MCF 10A (cell line): Measurements from ENCODE around the gene NACA. TPM values are rescaled to one million over a fixed set of nuclear protein-coding genes. Genes with fewer than 3 reads are reported as not detected.

Experiments used
- BruUV-seq: library from RNA; stranded (reverse); fragments of 400-500 nt; replicated peaks from 2 replicates; lab custom pipeline; 2021; lab: Mats Ljungman, UMichigan
- CTCF ChIA-PET: fragments of 300-600 bp; sonication (Branson Sonifier 250); formaldehyde crosslinking; extraction: SDS; loops from one replicate; lab custom pipeline; 2021; ENCODE audit warnings: antibody characterized with exemption, inconsistent platforms; lab: Yijun Ruan, JAX
- POLR2A ChIA-PET: fragments of 300-600, 350-650 bp; sonication (Branson Sonifier 250); formaldehyde crosslinking; extraction: SDS; loops from one replicate; lab custom pipeline; 2020; ENCODE audit warnings: antibody characterized with exemption, inconsistent platforms; lab: Yijun Ruan, JAX
- DNase-seq: peaks from one replicate; pipeline ENCODE4 v3.0.0-alpha.2; 2018; ENCODE audit not compliant: unreplicated experiment
- H3K27ac Mint-ChIP-seq: one replicate; pipeline ENCODE4 v1.8.0; 2022; ENCODE audit warnings: mild to moderate bottlenecking, low read depth, mixed read lengths; ENCODE audit not compliant: unreplicated experiment
- H3K27me3 Mint-ChIP-seq: one replicate; pipeline ENCODE4 v1.8.0; 2022; ENCODE audit warnings: mixed read lengths; ENCODE audit not compliant: insufficient read depth, unreplicated experiment
- H3K36me3 Mint-ChIP-seq: one replicate; pipeline ENCODE4 v1.8.0; 2022; ENCODE audit warnings: mild to moderate bottlenecking, moderate library complexity, mixed read lengths; ENCODE audit not compliant: insufficient read depth, unreplicated experiment
- H3K4me1 Mint-ChIP-seq: one replicate; pipeline ENCODE4 v1.8.0; 2022; ENCODE audit warnings: mixed read lengths; ENCODE audit not compliant: insufficient read depth, unreplicated experiment
- H3K4me3 Mint-ChIP-seq: one replicate; pipeline ENCODE4 v1.8.0; 2022; ENCODE audit warnings: mild to moderate bottlenecking, moderate library complexity, mixed read lengths; ENCODE audit not compliant: unreplicated experiment
- H3K9me3 Mint-ChIP-seq: one replicate; pipeline ENCODE4 v1.8.0; 2022; ENCODE audit warnings: mixed read lengths; ENCODE audit not compliant: unreplicated experiment
- intact Hi-C: fragments of 100-400 bp; cut with micrococcal nuclease; formaldehyde crosslinking; loops from 2 replicates; pipeline ENCODE4 v1.14.1; 2022
- total RNA-seq: library from RNA; stranded (reverse); gene quantifications from 2 replicates; pipeline ENCODE4 v1.2.3, GENCODE V29; 2022
- TF ChIP-seq, protein P1 (sequence below): fragments of 200-600 bp; IDR thresholded peaks from one replicate; pipeline ENCODE4 v1.8.0; 2022; ENCODE audit warnings: antibody characterized with exemption, mild to moderate bottlenecking; ENCODE audit not compliant: unreplicated experiment

NACA gene
- total RNA-seq, 1 experiment from 2014 or later, result 1,274 TPM

DNA sequence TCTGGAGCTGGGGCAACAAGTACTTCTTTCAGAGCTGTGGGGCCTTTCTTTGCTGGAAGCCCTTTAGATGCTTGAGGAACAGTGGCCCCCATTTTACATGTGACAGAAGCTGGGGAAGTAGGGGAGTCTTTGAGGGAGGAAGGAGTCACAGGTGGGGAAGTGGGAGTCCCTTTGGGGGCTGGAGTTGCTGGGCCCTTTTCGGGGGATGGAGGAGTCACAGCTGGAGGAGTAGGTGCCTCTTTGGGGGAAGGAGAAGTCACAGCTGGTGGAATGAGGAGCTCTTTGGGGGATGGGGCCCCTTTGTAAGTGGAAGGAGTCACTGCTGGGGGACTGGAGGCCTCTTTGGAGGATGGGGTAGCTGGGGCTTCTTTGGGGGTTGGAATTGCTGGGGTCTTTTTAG lies 8.6 kb downstream of the NACA start:
- Mint-ChIP-seq H3K27me3 (no peaks in the 10 kb centered on the region), H3K27ac (no peak overlapping the region), H3K4me1 (peaks cover 46% of the 10 kb centered on the region), H3K9me3 (no peaks in the 10 kb centered on the region), H3K4me3 (no peak overlapping the region), H3K36me3 (peaks cover 81% of the 10 kb centered on the region)
- CTCF ChIA-PET, result no interaction called here
- BruUV-seq, result no TSS peak
- intact Hi-C loops, result no loop called here
- POLR2A ChIA-PET, result interaction anchor here (0.6 to 2.3 kb wide), 5 partner anchors 28 to 362 kb away, joined by 3 to 17 read pairs (median 3); partner anchors contain the start of genes NEMP1 and PTGES3
- TF ChIP-seq, protein P1, sequence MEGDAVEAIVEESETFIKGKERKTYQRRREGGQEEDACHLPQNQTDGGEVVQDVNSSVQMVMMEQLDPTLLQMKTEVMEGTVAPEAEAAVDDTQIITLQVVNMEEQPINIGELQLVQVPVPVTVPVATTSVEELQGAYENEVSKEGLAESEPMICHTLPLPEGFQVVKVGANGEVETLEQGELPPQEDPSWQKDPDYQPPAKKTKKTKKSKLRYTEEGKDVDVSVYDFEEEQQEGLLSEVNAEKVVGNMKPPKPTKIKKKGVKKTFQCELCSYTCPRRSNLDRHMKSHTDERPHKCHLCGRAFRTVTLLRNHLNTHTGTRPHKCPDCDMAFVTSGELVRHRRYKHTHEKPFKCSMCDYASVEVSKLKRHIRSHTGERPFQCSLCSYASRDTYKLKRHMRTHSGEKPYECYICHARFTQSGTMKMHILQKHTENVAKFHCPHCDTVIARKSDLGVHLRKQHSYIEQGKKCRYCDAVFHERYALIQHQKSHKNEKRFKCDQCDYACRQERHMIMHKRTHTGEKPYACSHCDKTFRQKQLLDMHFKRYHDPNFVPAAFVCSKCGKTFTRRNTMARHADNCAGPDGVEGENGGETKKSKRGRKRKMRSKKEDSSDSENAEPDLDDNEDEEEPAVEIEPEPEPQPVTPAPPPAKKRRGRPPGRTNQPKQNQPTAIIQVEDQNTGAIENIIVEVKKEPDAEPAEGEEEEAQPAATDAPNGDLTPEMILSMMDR, result no peak
- DNase-seq, result no peak

DNA sequence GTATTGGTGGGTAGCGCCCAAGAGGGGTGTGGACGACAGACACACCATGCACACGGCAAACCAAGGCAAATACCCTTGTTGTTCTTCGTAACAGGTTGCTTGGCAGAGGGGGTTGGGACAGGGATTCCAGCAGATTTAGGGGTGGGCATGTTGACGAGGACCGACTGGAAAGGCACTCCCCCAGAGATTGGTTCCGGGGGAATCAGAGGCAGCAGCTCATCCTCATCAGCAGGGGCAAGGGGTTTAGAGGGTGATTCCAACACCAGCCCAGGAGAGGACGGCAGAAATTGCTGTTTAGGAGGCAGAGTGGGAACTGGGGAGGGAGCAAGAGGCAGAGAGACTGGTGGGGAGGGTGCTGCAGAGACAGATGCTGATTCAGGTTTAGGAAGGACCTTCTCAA lies 9.3 kb downstream of the NACA start:
- peaks cover 40% of the 10 kb centered on the region for H3K4me1 Mint-ChIP-seq
- H3K27ac Mint-ChIP-seq, result no peak overlapping the region
- H3K27me3 Mint-ChIP-seq, result no peaks in the 10 kb centered on the region
- no peak overlapping the region for H3K4me3 Mint-ChIP-seq
- TF ChIP-seq, protein P1, result no peak
- ChIA-PET CTCF (interaction anchor here (0.6 kb wide), 1 partner anchor 134 kb away, joined by 4 read pairs; no protein-coding TSS in a partner anchor), POLR2A (interaction anchor here (0.9 kb wide), 1 partner anchor 31 kb away, joined by 4 read pairs; no protein-coding TSS in a partner anchor)
- BruUV-seq, result no TSS peak
- no peaks in the 10 kb centered on the region for H3K9me3 Mint-ChIP-seq
- intact Hi-C loops, result no loop called here
- no peak for DNase-seq
- H3K36me3 Mint-ChIP-seq, result peaks cover 81% of the 10 kb centered on the region

DNA sequence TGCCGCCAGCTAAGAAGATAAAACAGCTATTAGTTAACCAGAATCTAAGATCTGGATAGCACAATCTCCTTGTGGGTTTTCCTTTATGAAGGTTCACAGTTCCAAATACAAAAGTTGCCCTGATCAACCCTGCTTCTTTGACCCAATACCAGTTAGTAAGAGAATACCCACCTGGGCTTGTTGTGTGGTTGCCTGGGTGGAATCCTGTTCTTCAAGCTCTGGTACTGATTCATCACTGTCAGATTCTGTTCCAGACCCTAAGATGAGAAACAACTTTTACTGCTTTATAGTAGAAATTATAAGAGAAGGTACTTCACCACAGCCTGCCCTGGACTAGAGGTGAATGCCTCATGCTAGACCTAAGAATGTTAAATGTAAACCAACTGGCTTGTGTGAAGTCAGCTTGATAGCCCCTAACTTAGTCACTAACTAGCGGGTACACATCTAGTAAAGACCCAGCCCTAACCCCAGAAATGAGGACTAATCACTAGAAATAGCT lies 10.6 kb downstream of the NACA start:
- H3K27ac Mint-ChIP-seq, result no peak overlapping the region
- intact Hi-C loops, result no loop called here
- DNase-seq, result no peak
- H3K36me3 Mint-ChIP-seq, result peaks cover 79% of the 10 kb centered on the region
- peaks cover 26% of the 10 kb centered on the region for H3K4me1 Mint-ChIP-seq
- H3K9me3 Mint-ChIP-seq, result no peaks in the 10 kb centered on the region
- BruUV-seq, result no TSS peak
- ChIA-PET POLR2A (interaction anchor here (0.8 to 2.5 kb wide), 3 partner anchors 8 to 28 kb away, joined by 3 to 16 read pairs (median 6); partner anchors contain the start of gene NACA), CTCF (no interaction called here)
- no peaks in the 10 kb centered on the region for H3K27me3 Mint-ChIP-seq
- TF ChIP-seq, protein P1, result no peak
- no peak overlapping the region for H3K4me3 Mint-ChIP-seq

DNA sequence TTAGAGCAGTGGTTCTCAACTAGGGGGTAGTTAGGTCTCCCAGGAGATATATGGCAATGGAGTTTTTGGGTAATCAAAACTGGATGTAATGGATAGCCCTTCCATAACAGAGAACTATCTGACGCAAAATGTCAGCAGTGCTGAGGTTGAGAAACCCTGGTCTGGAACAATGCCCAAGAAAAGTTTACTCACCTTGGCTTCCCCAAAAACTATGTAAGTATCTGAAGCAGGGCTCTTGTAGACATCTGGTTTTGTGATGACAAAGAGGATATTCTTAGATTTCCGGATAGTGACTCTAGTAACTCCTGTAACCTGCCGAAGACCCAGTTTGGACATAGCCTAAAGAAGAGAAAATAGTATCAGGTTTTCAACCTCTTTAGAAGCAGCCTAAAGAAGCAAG lies 11.8 kb downstream of the NACA start:
- peaks cover 69% of the 10 kb centered on the region for H3K36me3 Mint-ChIP-seq
- H3K9me3 Mint-ChIP-seq, result no peaks in the 10 kb centered on the region
- peaks cover 16% of the 10 kb centered on the region for H3K4me1 Mint-ChIP-seq
- TF ChIP-seq, protein P1, result no peak
- no peak overlapping the region for H3K27ac Mint-ChIP-seq
- peak; percentile 61 for DNase-seq
- no TSS peak for BruUV-seq
- intact Hi-C loops, result no loop called here
- no peaks in the 10 kb centered on the region for H3K27me3 Mint-ChIP-seq
- CTCF ChIA-PET, result no interaction called here
- POLR2A ChIA-PET, result interaction anchor here (0.7 to 2.5 kb wide), 5 partner anchors 9 to 29 kb away, joined by 3 to 16 read pairs (median 4); partner anchors contain the start of gene NACA
- H3K4me3 Mint-ChIP-seq, result no peak overlapping the region
